Psoas muscle (tissue), 8 donors: ENCODE measurements around the gene EIF6. TPM values are rescaled to one million over a fixed set of nuclear protein-coding genes. Genes with fewer than 3 reads are reported as not detected.
A peak's percentile ranks its signal among the peaks of the same experiment; 100 is the strongest.

ENCODE experiments used
- ATAC-seq, 4 donors: fragments of 200-7000 bp; cut with Tn5 transposase; one replicate each; pipeline ENCODE4 v1.9.1; 2020; ENCODE audit warnings: moderate library complexity in 3 of 4, mild to moderate bottlenecking in 2 of 4
- DNase-seq, 2 donors: peaks; one replicate each; pipeline ENCODE4 v3.0.0-alpha.2; 2020
- H3K27ac ChIP-seq: fragments of 200-600 bp; one replicate; pipeline ENCODE4 v1.8.0; 2022
- H3K27me3 ChIP-seq, 3 donors: fragments of 200-600 bp in 1 of 3; one replicate each; pipeline versions ENCODE4 v1.6.1 to v1.8.0; 2013 to 2022; ENCODE audit warnings: low read length in 2 of 3, mild to moderate bottlenecking in 2 of 3, moderate library complexity in 1 of 3; ENCODE audit not compliant: insufficient read depth in 3 of 3
- H3K36me3 ChIP-seq, 2 donors: fragments of 200-600 bp in 1 of 2; one replicate each; pipeline versions ENCODE4 v1.6.1 to v1.8.0; 2013 to 2022; ENCODE audit warnings: low read depth in 1 of 2, mild to moderate bottlenecking in 1 of 2, moderate library complexity in 1 of 2; ENCODE audit not compliant: insufficient read depth in 1 of 2
- H3K4me1 ChIP-seq: fragments of 200-600 bp; one replicate; pipeline ENCODE4 v1.8.0; 2022
- H3K4me3 ChIP-seq: fragments of 200-600 bp; one replicate; pipeline ENCODE4 v1.8.0; 2022; ENCODE audit warnings: mild to moderate bottlenecking
- H3K9me3 ChIP-seq: fragments of 200-600 bp; one replicate; pipeline ENCODE4 v1.8.0; 2022
- WGBS, 3 donors: extraction: QIAGEN DNeasy Blood & Tissue Kit; methylation state at CpG; one replicate each; pipeline versions ENCODE4 v1.1.6 to v1.1.7; 2013; 5-methylcytosine and 5-hydroxymethylcytosine counted together
- intact Hi-C, 2 donors: fragments of 100-400 bp; cut with DNase I; formaldehyde crosslinking; loops; one replicate each; pipeline versions ENCODE4 v1.11.0 to v1.14.2; 2022
- polyA plus RNA-seq, 3 donors: library from polyadenylated mRNA; stranded (reverse); fragments of 200-250 nt; gene quantifications; one replicate each; pipeline ENCODE4 v1.2.3, GENCODE V29; 2013
- total RNA-seq, 4 donors: library from RNA; stranded (reverse); fragmentation: NEBNext Ultra II Directional in 2 of 4; extraction: Animal tissue kit (Norgen Biotek cat#: 25700) in 2 of 4; gene quantifications; one replicate each; pipeline versions ENCODE4 v1.2.1 to v1.2.4, GENCODE V29; 2021 to 2023
- TF ChIP-seq, protein P1 (sequence below): fragments of 200-600 bp; IDR thresholded peaks from one replicate; pipeline ENCODE4 v1.8.0; 2022; ENCODE audit warnings: antibody characterized with exemption
- donor health status: healthy with polysubstance abuse.
- donor health status: DM: no; HTN: no; CAD: no; lungs with moderate emphysema.
- donor health status: Bipolar disorder and iron deficiency.
- donor health status: healthy.
- donor health status: DM: yes; HTN: yes; CAD: no.
- donor health status: DM: no; HTN: no; CAD: no.
- donor health status: DM: no; HTN: no; CAD: no.
- donor health status: DM: yes; HTN: yes; CAD: no.

Gene EIF6
- total and polyA plus RNA-seq, 7 donors, result 44.3 to 169 (median 63.0) TPM

DNA sequence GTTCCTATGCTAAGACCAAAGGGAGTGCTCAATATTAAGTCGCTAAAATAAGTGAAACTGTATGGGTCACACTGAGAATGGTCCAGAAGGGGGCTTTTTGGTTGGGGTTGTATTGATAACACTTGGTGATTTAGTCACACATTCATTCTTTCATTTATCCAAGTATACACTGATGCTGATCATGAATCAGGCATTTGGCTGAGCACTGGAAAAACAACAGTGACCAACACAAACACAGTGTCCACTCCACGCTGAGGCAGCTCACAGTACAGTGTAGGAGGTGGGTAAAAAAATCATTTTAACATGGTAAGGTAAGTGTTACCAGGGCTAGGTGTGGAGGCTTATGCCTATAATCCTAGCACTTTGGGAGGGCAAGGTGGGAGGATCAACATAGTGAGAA is 16.9 kb upstream of the EIF6 start:
- intact Hi-C loops, result loop anchor here in 1 of 2 donors (5.0 kb wide), 1 partner anchor 136 kb away; the partner anchor contains the start of gene GDF5
- H3K4me1 ChIP-seq, result peaks cover 19% of the 10 kb centered on the region
- H3K4me3 ChIP-seq, result no peak overlapping the region
- no peak for DNase-seq
- no peak overlapping the region for H3K27ac ChIP-seq
- peaks cover 0 to 1% (median 0%) of the 10 kb centered on the region in 3 donors for H3K27me3 ChIP-seq
- H3K36me3 ChIP-seq, result peaks cover 0 to 17% of the 10 kb centered on the region in 2 donors
- TF ChIP-seq, protein P1, sequence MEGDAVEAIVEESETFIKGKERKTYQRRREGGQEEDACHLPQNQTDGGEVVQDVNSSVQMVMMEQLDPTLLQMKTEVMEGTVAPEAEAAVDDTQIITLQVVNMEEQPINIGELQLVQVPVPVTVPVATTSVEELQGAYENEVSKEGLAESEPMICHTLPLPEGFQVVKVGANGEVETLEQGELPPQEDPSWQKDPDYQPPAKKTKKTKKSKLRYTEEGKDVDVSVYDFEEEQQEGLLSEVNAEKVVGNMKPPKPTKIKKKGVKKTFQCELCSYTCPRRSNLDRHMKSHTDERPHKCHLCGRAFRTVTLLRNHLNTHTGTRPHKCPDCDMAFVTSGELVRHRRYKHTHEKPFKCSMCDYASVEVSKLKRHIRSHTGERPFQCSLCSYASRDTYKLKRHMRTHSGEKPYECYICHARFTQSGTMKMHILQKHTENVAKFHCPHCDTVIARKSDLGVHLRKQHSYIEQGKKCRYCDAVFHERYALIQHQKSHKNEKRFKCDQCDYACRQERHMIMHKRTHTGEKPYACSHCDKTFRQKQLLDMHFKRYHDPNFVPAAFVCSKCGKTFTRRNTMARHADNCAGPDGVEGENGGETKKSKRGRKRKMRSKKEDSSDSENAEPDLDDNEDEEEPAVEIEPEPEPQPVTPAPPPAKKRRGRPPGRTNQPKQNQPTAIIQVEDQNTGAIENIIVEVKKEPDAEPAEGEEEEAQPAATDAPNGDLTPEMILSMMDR, result no peak
- 92 to 95% (median 93%) methylated on average over 2 of the region's 2 CpGs for WGBS, 3 donors
- H3K9me3 ChIP-seq, result no peaks in the 10 kb centered on the region
- no peak for ATAC-seq

DNA sequence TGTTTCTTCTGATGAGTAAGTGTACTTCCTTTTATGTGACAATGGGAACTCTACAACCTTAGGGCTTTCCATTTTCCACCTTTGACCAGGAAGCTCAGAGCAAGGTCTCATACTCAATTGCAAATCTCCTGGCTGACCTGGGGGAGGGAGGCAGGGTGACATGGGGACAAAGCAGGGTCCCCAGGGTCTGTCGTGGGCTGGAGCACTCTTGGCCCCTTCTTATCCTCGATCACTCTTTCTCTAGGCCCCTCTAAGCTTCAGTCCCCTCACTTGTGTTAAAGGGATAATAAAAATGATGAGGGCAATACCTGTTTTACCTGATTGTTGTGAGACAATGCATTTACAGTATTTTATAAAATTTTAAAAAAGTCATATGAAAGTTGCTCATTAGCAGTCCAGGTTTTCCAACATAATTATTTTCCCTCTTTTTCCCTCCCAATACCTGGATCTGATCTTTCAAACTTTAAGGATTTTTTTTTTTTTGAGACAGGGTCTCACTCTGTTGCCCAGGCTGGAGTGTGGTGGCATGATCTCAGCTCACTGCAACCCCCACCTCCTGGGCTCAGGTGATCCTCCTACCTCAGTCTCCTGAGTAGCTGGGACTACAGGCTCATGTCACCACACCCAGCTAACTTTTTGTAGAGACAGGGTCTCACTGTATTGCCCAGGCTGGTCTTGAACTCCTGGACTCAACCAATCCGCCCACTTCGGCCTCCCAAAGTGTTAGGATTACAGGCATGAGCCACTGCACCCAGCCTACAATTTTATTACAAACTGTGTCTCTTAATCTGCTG is 16.1 kb upstream of the EIF6 start:
- TF ChIP-seq, protein P1, result no peak
- ATAC-seq (no peak), DNase-seq (no peak)
- Histone ChIP-seq H3K9me3 (no peaks in the 10 kb centered on the region), H3K27ac (no peak overlapping the region), H3K4me3 (no peak overlapping the region), H3K36me3 (peaks cover 0 to 17% of the 10 kb centered on the region in 2 donors), H3K4me1 (peaks cover 12% of the 10 kb centered on the region), H3K27me3 (peaks cover 0 to 4% (median 0%) of the 10 kb centered on the region in 3 donors)
- 81 to 88% (median 86%) methylated on average over 4 of the region's 4 CpGs for WGBS, 3 donors
- intact Hi-C loops, result loop anchor here in 1 of 2 donors (5.0 kb wide), 1 partner anchor 137 kb away; the partner anchor contains the start of gene GDF5

DNA sequence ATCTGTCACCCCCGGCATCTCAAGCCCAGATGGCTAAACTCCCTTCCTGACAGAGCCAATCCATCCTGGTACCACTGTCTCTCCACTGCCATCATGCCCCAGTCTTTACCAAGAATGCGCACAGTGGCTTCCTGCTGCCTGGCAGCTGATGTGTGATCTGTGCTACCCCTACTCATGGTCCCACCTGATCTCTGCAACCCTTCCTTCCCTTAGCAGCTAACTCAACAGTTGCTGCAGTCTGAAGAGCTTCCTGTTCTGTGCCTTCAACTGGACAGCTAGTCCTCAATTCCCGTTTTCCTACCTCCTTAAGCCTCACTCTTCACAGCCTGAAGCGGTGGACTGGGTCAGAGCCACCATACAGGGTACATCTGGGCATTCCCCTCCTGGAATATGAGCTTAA is 15.2 kb upstream of the EIF6 start:
- intact Hi-C loops, result loop anchor here in 1 of 2 donors (5.0 kb wide), 1 partner anchor 138 kb away; the partner anchor contains the start of gene GDF5

DNA sequence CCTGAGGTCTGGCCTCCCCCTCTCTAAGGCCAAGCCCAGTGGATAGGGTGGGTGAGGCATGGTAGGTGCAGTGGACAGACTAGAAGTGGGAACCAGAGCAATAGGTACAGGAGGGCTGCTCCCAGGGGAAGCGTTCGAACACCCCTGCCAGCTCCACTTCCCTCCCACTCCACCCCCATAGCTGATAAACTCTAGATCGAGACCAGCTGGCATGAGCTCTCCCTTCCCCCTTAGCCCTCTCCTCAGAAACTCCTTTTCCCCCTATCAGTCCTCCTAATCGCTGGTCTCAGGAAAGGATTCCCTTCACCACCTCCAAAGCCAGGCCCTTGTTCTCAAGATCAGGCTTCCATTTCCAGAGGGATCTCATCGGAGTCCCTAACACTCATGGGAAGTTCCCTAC is 13.7 kb upstream of the EIF6 start:
- TF ChIP-seq, protein P1, result no peak
- peak in 1 of 4 donors; percentile 13 for ATAC-seq

More for the DNA sequence above, 15.2 kb upstream of the EIF6 start:
- peaks cover 0 to 17% of the 10 kb centered on the region in 2 donors for H3K36me3 ChIP-seq
- DNase-seq (no peak), ATAC-seq (no peak)
- no peak overlapping the region for H3K4me3 ChIP-seq
- WGBS, 3 donors, result 60 to 69% (median 65%) methylated on average over 4 of the region's 4 CpGs
- H3K9me3 ChIP-seq, result no peaks in the 10 kb centered on the region
- H3K27me3 ChIP-seq, result peaks cover 0 to 8% (median 0%) of the 10 kb centered on the region in 3 donors
- H3K4me1 ChIP-seq, result peaks cover 3% of the 10 kb centered on the region
- H3K27ac ChIP-seq, result no peak overlapping the region
- TF ChIP-seq, protein P1, result no peak

More for the DNA sequence above, 13.7 kb upstream of the EIF6 start:
- H3K4me1 ChIP-seq, result no peaks in the 10 kb centered on the region
- no peak overlapping the region for H3K4me3 ChIP-seq
- H3K27me3 ChIP-seq, result peaks cover 0 to 12% (median 3%) of the 10 kb centered on the region in 3 donors
- H3K9me3 ChIP-seq, result no peaks in the 10 kb centered on the region
- H3K27ac ChIP-seq, result no peak overlapping the region
- WGBS, 3 donors, result 59 to 78% (median 65%) methylated on average over 5 of the region's 5 CpGs
- no peak for DNase-seq
- intact Hi-C loops, result no loop called here
- H3K36me3 ChIP-seq, result peaks cover 0 to 13% of the 10 kb centered on the region in 2 donors
